ENCODE measurements around the gene USP13.

DNA sequence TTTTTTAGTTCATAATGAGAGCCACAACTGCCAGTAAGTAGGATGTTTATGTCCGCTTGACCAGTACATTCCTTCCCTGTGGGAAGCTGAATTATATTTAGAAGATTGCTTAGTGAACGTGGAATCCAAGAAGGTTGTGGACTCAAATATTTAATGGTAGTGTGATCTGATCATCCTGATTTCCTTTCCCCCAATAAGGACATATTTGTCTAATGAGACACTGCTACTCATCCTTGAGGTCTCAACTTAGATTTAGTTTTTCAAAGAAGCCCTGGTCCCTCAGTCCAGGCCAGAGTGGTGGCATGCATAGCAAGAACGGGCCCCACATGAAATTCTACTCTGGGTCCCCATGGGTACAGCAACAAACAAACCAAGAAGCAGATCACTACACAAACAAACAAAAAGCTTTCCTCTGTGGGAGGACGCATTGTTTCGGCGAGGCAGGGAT lies 60.8 kb downstream of the USP13 start:
- TF ChIP-seq, protein P1, sequence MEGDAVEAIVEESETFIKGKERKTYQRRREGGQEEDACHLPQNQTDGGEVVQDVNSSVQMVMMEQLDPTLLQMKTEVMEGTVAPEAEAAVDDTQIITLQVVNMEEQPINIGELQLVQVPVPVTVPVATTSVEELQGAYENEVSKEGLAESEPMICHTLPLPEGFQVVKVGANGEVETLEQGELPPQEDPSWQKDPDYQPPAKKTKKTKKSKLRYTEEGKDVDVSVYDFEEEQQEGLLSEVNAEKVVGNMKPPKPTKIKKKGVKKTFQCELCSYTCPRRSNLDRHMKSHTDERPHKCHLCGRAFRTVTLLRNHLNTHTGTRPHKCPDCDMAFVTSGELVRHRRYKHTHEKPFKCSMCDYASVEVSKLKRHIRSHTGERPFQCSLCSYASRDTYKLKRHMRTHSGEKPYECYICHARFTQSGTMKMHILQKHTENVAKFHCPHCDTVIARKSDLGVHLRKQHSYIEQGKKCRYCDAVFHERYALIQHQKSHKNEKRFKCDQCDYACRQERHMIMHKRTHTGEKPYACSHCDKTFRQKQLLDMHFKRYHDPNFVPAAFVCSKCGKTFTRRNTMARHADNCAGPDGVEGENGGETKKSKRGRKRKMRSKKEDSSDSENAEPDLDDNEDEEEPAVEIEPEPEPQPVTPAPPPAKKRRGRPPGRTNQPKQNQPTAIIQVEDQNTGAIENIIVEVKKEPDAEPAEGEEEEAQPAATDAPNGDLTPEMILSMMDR (conservative IDR thresholded peaks at IDR 0.05 in 1 of 2, IDR thresholded peaks at IDR 0.05 in 1 of 2; ENCODE audit: extremely low read depth in 1 of 2, insufficient read depth in 1 of 2, low read depth in 1 of 2, low read length in 2 of 2) = no peak
- TF ChIP-seq EZH2 (IDR thresholded peaks at IDR 0.05; ENCODE audit: borderline replicate concordance, low read length) = no peak

All from mammary epithelial cell (primary cell).